ENCODE results near the gene MIOX.

DNA sequence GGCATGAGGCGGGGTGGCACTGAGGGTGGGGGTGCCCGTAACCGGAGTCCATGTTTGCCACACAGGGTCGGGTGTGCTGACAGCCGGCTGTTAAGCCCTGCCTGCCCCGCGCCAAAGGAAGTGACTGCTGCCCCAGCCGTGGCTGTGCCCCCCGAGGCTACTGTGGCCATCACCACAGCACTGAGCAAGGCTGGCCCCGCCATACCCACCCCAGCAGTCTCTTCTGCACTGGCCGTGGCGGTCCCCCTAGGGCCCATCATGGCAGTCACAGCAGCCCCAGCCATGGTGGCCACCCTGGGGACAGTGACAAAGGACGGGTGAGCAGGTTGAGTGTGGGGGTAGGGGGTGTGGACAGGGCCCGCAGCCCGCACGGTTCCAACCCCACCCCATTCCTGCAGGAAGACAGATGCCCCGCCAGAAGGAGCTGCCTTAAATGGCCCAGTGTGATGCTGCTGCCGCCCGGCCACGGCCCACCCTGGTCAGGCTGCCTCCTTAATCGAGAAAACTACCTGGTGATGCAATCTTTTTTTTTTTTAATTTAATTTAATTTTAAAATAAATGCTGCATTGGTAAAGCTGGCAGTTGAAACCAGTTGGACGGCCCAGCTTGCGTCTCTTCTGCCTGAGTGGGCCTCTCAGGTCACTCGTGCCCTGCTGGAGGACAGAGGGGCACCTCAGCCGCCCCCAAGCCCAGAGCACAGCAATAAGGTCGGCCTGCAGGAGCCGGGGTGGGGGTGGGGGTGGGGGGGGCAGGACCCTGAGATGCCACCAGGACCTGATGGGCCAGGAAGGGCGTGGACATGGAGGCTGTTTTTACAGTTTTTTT is 42.6 kb upstream of the MIOX start:
- TF ChIP-seq, protein P1, sequence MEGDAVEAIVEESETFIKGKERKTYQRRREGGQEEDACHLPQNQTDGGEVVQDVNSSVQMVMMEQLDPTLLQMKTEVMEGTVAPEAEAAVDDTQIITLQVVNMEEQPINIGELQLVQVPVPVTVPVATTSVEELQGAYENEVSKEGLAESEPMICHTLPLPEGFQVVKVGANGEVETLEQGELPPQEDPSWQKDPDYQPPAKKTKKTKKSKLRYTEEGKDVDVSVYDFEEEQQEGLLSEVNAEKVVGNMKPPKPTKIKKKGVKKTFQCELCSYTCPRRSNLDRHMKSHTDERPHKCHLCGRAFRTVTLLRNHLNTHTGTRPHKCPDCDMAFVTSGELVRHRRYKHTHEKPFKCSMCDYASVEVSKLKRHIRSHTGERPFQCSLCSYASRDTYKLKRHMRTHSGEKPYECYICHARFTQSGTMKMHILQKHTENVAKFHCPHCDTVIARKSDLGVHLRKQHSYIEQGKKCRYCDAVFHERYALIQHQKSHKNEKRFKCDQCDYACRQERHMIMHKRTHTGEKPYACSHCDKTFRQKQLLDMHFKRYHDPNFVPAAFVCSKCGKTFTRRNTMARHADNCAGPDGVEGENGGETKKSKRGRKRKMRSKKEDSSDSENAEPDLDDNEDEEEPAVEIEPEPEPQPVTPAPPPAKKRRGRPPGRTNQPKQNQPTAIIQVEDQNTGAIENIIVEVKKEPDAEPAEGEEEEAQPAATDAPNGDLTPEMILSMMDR (IDR thresholded peaks at IDR 0.05 in 2 of 3, conservative IDR thresholded peaks at IDR 0.05 in 1 of 3; ENCODE audit: insufficient read depth in 2 of 3, low read depth in 1 of 3, low read length in 3 of 3): no peak
- TF ChIP-seq FOXM1 (IDR thresholded peaks at IDR 0.05; ENCODE audit: low read depth): no peak
- TF ChIP-seq FOXM1 (CRISPR knock-in tag; IDR thresholded peaks at IDR 0.05; ENCODE audit: low read depth): no peak
- TF ChIP-seq MYC (IDR thresholded peaks at IDR 0.05; ENCODE audit: low read depth, low read length): no peak
- no peak for TF ChIP-seq MYC (CRISPR knock-in tag; IDR thresholded peaks at IDR 0.05; ENCODE audit: borderline replicate concordance, low read depth)
- no peak for TF ChIP-seq ETV5 (CRISPR knock-in tag; IDR thresholded peaks at IDR 0.05; ENCODE audit: low read depth)
- TF ChIP-seq KDM4B (IDR thresholded peaks at IDR 0.05; ENCODE audit: borderline replicate concordance in 2 of 2, low read depth in 1 of 2): no peak
- TF ChIP-seq ASH1L (IDR thresholded peaks at IDR 0.05; ENCODE audit: borderline replicate concordance, low read depth, partially characterized antibody): no peak
- TF ChIP-seq, protein P2, sequence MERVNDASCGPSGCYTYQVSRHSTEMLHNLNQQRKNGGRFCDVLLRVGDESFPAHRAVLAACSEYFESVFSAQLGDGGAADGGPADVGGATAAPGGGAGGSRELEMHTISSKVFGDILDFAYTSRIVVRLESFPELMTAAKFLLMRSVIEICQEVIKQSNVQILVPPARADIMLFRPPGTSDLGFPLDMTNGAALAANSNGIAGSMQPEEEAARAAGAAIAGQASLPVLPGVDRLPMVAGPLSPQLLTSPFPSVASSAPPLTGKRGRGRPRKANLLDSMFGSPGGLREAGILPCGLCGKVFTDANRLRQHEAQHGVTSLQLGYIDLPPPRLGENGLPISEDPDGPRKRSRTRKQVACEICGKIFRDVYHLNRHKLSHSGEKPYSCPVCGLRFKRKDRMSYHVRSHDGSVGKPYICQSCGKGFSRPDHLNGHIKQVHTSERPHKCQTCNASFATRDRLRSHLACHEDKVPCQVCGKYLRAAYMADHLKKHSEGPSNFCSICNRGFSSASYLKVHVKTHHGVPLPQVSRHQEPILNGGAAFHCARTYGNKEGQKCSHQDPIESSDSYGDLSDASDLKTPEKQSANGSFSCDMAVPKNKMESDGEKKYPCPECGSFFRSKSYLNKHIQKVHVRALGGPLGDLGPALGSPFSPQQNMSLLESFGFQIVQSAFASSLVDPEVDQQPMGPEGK (CRISPR knock-in tag; IDR thresholded peaks at IDR 0.05; ENCODE audit: borderline replicate concordance): no peak
- TF ChIP-seq CHCHD3 (CRISPR knock-in tag; IDR thresholded peaks at IDR 0.05): no peak
- no peak for TF ChIP-seq SP2 (IDR thresholded peaks at IDR 0.05; ENCODE audit: extremely low read depth, low read depth, low read length, poor library complexity, severe bottlenecking)
- TF ChIP-seq ERF (CRISPR knock-in tag; IDR thresholded peaks at IDR 0.05): no peak
- no peak for TF ChIP-seq POLR3A (IDR thresholded peaks at IDR 0.05; ENCODE audit: borderline replicate concordance, extremely low read depth, insufficient read depth, insufficient read length)
- no peak for TF ChIP-seq EZH2 (IDR thresholded peaks at IDR 0.05; ENCODE audit: borderline replicate concordance, low read depth, low read length)
- no peak for TF ChIP-seq ZKSCAN8 (CRISPR knock-in tag; IDR thresholded peaks at IDR 0.05)
